GM18505 (cell line): ENCODE data around the gene P4HA2.
"Not testable (repeated sequence)": the region's sequence is repeated elsewhere in the genome, so short reads cannot be mapped to it uniquely, and the experiment has no call there.

ENCODE experiments used
- ATAC-seq: cut with Tn5 transposase; IDR thresholded peaks from one replicate; pipeline ENCODE4 v1.9.1; 2021; ENCODE audit not compliant: unreplicated experiment
- POLR2A ChIP-seq: IDR thresholded peaks from 4 replicates; pipeline ENCODE4 v1.6.1; 2011; ENCODE audit warnings: borderline replicate concordance; ENCODE audit not compliant: insufficient read depth, insufficient read length; ENCODE audit errors: extremely low read depth

Gene P4HA2

DNA sequence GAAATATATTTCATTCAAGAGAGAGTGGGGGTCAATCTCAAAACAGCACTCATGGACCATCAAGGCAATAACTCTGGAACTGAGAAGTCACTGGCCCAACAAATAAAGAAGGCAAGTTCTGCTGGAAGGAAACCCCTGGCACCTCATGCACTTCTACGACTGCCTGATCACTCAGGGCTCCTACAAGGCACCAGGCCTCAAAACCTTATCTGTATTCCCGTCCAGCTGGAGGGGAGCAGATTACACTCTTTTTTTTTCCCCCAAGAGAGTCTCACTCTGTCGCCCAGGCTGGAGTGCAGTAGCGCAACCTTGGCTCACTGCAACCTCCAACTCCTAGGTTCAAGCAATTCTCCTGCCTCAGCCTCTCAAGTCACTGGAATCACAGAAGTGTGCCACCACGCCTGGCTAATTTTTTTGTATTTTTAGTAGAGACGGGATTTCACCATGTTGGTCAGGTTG is 49.9 kb downstream of the P4HA2 start:
- ATAC-seq: no peak
- no peak for TF ChIP-seq POLR2A

DNA sequence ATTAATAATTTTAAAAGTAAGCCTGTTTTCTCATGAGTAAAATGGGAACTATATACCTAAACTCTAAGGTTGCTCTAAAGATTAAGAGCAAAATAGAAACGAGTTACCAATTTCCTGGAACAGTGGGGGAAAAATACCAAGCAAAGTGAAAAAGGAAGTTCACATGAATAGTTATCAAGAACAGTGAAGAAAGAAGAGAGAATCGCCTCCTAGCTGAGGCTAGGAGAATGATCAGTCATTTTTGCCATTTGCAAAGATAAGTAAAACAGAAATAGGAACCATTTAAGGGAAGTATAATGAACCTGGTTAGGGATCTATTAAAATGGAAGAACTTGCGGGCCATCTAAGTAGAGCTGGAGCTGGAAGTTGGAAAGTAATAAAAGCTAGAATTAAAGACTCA is 50.7 kb downstream of the P4HA2 start:
- peak; percentile 57 for ATAC-seq
- no peak for TF ChIP-seq POLR2A

DNA sequence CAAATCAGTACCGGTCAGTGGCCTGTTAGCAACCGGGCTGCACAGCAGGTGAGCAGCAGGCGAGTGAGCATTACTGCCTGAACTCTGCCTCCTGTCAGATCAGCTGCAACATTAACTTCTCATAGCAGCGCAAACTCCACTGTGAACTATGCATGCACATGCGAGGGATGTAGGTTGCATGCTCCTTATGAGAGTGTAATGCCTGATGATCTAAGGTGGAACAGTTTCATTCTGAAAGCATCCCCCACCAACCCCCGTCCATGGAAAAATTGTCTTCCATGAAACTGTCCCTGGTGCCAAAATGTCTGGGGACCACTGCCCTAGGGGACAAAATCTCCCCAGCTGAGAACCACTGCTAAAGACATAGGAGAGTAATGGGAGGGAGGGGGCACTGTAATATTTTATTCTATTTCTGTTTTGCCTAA is 51.1 kb downstream of the P4HA2 start:
- TF ChIP-seq POLR2A: no peak
- peak; percentile 25 for ATAC-seq

DNA sequence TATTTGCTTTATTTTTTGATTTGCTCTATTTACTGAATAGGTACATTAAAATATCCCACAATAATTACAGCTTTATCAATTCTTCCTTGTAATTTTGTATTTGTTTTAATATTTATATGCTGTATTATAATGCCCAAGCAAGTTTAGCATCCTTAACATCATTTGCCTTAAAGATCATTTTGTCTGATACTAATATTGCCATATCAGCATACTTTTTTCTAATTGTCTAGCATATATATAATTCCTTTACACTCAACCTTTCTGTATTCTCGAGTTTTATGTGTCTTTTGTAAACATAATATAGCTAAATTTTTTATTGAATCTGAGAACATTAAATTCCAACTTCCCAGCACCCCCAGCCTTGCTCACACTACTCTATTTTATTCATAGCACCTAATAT is 64.7 kb downstream of the P4HA2 start:
- ATAC-seq: no peak
- no peak for TF ChIP-seq POLR2A

DNA sequence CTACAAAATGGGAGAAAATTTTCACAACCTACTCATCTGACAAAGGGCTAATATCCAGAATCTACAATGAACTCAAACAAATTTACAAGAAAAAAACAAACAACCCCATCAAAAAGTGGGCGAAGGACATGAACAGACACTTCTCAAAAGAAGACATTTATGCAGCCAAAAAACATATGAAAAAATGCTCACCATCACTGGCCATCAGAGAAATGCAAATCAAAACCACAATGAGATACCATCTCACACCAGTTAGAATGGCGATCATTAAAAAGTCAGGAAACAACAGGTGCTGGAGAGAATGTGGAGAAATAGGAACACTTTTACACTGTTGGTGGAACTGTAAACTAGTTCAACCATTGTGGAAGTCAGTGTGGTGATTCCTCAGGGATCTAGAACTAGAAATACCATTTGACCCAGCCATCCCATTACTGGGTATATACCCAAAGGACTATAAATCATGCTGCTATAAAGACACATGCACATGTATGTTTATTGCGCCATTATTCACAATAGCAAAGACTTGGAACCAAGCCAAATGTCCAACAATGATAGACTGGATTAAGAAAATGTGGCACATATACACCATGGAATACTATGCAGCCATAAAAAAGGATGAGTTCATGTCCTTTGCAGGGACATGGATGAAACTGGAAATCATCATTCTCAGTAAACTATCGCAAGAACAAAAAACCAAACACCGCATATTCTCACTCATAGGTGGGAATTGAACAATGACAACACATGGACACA is 65.9 kb downstream of the P4HA2 start:
- ATAC-seq: not testable (repeated sequence)

DNA sequence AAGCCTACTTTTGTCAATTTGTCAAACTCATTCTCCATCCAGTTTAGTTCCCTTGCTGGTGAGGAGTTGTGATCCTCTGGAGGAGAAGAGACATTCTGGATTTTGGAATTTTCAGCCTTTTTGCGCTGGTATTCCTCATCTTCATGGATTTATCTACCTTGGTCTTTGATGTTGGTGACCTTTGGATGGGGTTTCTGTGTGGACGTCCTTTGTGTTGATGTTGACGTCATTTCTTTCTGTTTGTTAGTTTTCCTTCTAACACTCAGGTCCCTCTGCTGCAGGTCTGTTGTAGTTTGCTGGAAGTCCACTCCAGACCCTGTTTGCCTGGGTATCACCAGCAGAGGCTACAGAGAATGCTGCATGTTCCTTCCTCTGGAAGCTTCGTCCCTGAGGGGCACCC is 71.2 kb downstream of the P4HA2 start:
- no peak for TF ChIP-seq POLR2A

DNA sequence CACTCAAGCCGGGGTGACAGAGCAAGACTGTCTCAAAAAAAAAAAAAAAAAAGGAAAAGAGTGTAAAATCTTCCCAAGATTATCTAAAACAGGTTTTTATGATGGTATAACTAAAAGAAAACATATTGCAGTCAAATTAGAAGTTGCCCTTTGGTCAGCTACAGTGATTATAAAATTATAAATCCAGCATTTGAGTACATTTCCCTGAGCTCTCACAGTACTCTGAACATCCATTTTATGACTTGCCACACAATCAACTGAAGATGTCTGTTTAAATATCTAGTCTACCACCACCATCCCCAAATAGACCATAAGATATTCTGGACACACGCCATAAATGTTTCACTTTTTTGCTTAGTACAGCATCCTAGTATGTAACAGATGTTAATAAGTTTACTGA is 77.1 kb downstream of the P4HA2 start:
- TF ChIP-seq POLR2A: no peak

More for the DNA sequence above, 71.2 kb downstream of the P4HA2 start:
- no peak for ATAC-seq

DNA sequence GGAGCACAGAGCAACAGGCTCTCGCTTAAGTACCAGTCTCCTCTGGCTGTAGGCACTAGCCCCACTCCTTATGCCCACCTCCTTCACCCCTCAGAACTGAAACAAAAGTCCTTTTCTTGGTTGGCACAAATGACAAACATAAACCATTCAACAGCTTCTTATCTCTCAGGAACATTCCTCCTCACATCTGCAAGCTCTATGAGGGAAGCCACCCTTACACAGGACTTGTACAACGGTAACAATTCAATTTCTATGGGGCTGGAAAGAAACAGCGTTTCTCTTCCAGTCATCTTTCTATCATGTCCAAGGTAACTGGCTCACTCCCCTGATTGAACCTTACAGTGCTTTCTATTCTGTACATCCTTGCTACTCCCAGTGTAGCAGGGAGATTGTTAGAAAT is 80.0 kb downstream of the P4HA2 start:
- TF ChIP-seq POLR2A: no peak
- no peak for ATAC-seq

More for the DNA sequence above, 77.1 kb downstream of the P4HA2 start:
- no peak for ATAC-seq

DNA sequence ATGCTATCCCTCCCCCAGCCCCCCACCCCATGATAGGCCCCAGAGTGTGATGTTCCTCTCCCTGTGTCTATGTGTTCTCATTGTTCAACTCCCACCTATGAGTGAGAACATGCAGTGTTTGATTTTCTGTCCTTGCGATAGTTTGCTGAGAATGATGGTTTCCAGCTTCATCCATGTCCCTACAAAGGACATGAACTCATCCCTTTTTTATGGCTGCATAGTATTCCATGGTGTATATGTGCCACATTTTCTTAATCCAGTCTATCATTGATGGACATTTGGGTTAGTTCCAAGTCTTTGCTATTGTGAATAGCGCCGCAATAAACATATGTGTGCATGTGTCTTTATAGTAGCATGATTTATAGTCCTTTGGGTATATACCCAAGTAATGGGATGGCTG is 82.3 kb downstream of the P4HA2 start:
- ATAC-seq: not testable (repeated sequence)

DNA sequence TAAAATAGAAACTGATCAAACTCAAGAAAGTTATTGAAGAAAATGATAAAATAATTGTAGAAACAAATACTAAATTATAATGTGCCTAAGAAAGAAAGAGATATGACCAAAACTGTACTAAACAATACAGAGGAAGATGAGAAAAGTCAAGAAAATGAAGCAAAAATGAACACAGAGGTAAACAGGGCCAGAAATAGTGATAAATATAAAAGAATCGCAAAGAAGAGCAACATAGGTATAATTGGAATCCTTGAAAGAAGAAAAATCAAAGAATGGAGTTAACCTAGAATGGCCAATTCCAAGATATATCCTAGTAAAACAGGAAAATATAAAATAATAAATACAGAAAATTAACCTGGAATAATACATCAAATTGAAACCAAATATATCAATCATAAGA is 84.5 kb downstream of the P4HA2 start:
- no peak for TF ChIP-seq POLR2A
- no peak for ATAC-seq

DNA sequence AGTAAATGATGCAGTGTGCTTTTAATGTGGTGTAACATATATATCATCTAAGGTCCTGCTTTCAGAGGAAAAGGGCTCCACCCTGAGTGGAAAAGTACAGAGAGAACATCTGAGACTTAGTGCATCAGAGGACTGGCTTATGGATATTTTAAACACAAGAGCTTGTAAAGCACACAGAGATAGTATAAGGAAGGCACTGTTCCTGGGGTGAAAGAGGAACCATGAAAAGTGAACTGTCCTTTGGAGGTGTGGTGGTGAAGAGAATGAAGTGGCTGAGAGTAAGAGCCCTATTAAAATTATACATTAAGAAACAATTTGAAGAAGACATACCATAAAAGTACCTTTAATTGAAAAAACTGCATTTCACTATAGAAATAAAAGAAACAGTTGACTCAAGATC is 85.2 kb downstream of the P4HA2 start:
- TF ChIP-seq POLR2A: no peak
- ATAC-seq: no peak
